ENCODE data around the gene IFI27L2.

DNA sequence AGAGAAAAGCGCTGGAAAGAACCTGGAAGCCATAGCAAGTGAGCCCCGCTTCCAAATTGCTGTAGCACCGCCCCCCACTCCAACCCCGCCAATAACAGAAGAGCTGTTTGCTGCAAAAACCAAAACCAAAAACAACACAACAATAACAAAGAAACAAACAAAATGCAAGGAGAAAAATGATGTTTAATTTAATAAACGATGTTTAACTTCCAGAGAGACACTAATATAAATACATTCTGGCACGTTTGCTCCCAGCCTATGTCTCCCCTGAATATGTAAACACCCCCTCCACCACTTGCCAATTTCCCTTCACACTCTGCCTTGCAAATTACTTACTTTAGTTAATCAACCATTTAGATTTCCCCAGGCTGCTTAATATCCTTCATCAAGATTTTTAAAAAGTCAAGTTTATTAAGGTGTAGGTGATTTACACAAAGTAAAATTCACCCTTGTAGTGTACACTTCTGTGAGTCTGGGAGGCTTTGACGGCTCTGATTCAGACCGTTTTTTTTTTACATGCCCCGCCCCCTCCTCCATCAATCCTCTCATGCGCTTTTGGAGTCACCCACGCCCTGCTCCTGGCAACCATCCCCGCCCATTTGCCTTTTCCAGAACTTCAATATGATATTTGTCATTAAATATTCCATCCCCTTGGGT is 482 bp upstream of the IFI27L2 start:
- TF ChIP-seq, protein P1, sequence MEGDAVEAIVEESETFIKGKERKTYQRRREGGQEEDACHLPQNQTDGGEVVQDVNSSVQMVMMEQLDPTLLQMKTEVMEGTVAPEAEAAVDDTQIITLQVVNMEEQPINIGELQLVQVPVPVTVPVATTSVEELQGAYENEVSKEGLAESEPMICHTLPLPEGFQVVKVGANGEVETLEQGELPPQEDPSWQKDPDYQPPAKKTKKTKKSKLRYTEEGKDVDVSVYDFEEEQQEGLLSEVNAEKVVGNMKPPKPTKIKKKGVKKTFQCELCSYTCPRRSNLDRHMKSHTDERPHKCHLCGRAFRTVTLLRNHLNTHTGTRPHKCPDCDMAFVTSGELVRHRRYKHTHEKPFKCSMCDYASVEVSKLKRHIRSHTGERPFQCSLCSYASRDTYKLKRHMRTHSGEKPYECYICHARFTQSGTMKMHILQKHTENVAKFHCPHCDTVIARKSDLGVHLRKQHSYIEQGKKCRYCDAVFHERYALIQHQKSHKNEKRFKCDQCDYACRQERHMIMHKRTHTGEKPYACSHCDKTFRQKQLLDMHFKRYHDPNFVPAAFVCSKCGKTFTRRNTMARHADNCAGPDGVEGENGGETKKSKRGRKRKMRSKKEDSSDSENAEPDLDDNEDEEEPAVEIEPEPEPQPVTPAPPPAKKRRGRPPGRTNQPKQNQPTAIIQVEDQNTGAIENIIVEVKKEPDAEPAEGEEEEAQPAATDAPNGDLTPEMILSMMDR (IDR thresholded peaks at IDR 0.05; ENCODE audit: insufficient read depth, low read depth, low read length), result no peak
- TF ChIP-seq EZH2 (IDR thresholded peaks at IDR 0.05; ENCODE audit: insufficient read depth, low read length), result no peak
